Stomach (tissue), 4 donors: ENCODE results near the gene KRT72.

Experiments
- EP300 ChIP-seq: sonication (generic); formaldehyde crosslinking; IDR thresholded peaks from one replicate; pipeline ENCODE4 v1.6.1; 2017; ENCODE audit warnings: antibody characterized with exemption
- POLR2A ChIP-seq, 4 donors: fragments of 450-650 bp; IDR thresholded peaks; one replicate each; pipeline ENCODE4 v1.6.1; 2016; ENCODE audit warnings: antibody characterized with exemption in 4 of 4, control low read depth in 2 of 4, mild to moderate bottlenecking in 1 of 4, moderate library complexity in 1 of 4
- POLR2AphosphoS5 ChIP-seq, 3 donors: sonication (generic); formaldehyde crosslinking; IDR thresholded peaks; one replicate each; pipeline ENCODE4 v1.6.1; 2016; ENCODE audit warnings: antibody characterized with exemption in 3 of 3

- TF ChIP-seq EP300: no peak
- no peak for TF ChIP-seq POLR2AphosphoS5 (IDR thresholded peaks at IDR 0.05)
- no peak for TF ChIP-seq POLR2A (IDR thresholded peaks at IDR 0.05)
Measured at GRCh38 chr12:52608161-52608560, 6.9 kb upstream of the KRT72 start.
